Hematopoietic multipotent progenitor cell treated with erythropoietin and hydrocortisone succinate and interleukin-3 and kit ligand, for 4 days (in vitro differentiated cells): ENCODE measurements around the gene PAIP2.

Source experiments
- DNase-seq: peaks from one replicate; pipeline ENCODE4 v3.0.0-alpha.2; 2015

PAIP2 gene

DNA sequence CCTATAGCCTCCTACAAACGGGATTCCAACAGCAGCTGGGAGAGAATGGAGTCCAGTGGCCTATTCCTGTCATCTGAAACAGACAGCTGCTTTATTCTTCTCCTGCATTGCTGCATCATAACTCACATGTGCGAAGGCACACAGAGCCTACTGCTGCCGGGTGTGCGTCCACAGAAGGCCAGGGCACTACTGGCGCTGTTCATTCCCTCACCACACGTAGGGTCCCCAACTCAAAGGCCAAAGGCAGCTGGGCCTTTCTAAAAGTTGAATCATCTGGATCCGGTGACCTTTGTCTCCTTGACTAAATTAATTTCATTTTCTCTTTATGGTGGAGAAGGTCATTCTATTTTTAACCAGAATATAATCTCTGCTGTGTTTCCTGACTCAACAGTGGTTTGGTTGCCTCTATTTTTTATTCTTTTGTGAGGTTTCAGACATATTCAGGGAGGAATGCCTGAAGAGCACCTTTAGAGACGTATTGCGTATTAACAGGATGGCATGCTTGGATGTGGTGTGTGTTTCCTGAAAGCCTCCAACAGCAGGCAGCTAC is 73.0 kb downstream of the PAIP2 start:
- no peak for DNase-seq

DNA sequence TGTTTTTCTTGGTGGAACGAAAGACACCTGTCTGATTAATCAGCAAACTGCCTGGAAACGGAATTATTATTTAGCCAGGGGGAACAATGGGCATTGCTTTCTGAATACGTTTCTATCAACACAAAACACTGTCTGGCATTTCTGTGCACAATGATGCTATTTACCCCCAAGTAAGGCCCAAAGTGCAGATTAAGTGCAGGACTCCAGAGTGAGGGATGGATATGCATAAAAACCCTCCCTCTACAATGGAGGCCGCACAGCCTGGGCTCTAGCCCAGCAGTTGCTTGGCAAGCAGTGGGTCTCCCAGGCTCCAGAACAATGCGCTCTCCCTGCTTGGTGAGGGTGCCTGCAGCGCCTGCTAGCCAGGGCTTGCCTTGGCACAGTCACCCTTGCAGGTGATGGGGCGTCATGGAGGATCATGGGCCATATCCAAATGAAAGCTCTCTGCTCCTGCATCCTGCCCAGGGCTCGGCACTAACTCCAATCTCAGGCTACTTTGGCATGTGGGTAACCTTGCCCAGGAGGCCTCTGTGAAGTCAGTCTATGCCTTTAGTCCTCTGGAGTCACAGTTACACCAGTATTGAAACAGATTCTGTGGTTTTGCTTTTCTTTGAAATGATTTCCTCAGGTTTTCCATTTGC is 73.7 kb downstream of the PAIP2 start:
- DNase-seq = no peak

DNA sequence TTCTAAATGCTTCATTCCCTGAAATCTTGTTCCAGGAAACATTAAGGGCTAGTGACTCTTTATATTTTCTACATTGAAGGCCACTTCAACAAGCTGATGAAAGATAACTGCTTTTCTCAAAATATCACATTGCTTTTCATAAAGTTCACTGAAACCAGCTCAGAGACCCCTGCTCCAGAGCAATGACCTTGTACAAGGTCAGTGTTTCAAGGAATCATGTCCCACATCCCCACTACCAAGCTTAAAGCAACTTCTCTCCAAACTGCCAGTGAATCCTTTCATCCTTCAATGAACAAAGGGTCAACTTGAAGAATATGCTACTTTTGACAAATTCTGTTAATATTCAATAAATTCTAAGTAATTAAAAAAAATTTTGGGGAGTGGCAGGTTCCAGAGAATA is 74.2 kb downstream of the PAIP2 start:
- DNase-seq = no peak

DNA sequence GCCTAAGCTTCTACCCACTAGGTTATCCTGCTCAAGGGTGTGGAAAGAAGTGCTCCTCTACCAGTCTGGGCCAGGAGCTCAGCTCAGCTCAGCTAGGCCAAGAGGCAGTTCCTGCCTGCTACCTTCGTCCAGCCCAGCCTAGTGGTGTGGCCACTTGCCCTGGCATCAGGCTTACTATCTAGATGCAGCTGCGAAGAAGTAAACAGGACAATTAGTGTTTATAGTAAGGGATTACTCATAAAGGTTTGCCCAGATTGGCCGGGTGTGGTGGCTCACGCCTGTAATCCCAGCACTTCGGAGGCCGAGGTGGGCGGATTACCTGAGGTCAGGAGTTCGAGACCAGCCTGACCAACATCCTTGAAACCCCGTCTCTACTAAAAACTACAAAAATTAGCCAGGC is 75.0 kb downstream of the PAIP2 start:
- DNase-seq = no peak

DNA sequence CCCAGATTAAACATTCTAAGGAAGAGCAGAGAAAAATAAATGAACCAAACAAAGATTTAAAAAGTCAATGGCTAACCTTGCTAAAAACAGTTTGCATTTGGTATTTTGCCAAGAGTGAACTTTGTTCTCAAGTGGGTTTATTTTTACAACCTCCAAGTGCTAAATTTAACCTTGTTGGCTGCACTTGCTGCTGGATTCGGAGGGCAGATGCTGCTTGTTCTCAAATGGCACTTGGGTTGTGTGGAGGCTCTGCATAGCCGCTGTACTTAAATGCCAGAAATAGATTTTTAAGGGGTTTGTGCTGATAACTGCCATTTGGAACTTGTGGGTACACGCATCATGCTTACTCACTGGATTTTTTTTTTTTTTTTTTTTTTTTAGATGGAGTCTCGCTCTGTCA is 75.6 kb downstream of the PAIP2 start:
- DNase-seq = peak; percentile 87

DNA sequence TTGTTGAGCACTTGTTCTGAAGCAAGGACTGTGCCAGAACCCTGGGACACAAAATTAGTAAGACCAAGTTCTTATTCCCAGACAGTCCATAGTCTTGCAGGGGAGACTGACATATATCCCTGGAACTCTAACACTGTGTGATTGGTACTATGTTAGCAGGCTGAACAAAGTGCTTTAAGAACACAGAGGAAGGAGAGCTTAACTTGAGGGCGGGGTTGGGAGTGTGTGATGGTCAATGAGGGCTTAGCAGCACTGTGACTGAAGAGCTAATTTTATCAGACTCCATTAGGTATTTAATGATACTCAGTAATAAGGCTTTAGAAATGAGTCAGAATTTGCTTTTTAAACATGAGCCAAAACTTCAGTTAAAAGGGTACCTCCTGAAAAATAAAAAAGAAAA is 77.1 kb downstream of the PAIP2 start:
- no peak for DNase-seq
